ENCODE data around the gene LLGL1. TPM values are rescaled to one million over a fixed set of nuclear protein-coding genes. Genes with fewer than 3 reads are reported as not detected.

Gene LLGL1
- total RNA-seq, 1 donor from 2014 or later = 84.6 TPM

- H3K9me3 Mint-ChIP-seq (ENCODE audit: unreplicated experiment) = peaks cover 4% of the 10 kb centered on the region
- H3K27me3 Mint-ChIP-seq (ENCODE audit: unreplicated experiment) = no peaks in the 10 kb centered on the region
- no peak for TF ChIP-seq CTCF (IDR thresholded peaks at IDR 0.05; ENCODE audit: partially characterized antibody, unreplicated experiment)
- H3K27ac Mint-ChIP-seq (ENCODE audit: unreplicated experiment) = no peak overlapping the region
- no peaks in the 10 kb centered on the region for H3K36me3 Mint-ChIP-seq (ENCODE audit: unreplicated experiment)
- H3K4me3 Mint-ChIP-seq (ENCODE audit: unreplicated experiment) = no peak overlapping the region
- DNase-seq = no peak
- no peaks in the 10 kb centered on the region for H3K4me1 Mint-ChIP-seq (ENCODE audit: low read depth, unreplicated experiment)
Observed at GRCh38 chr17:18285296-18285695, 59.9 kb downstream of the LLGL1 start.

- no peak for TF ChIP-seq CTCF (IDR thresholded peaks at IDR 0.05; ENCODE audit: partially characterized antibody, unreplicated experiment)
- Mint-ChIP-seq H3K4me1 (ENCODE audit: low read depth, unreplicated experiment) (no peaks in the 10 kb centered on the region), H3K4me3 (ENCODE audit: unreplicated experiment) (no peak overlapping the region), H3K36me3 (ENCODE audit: unreplicated experiment) (no peaks in the 10 kb centered on the region), H3K27ac (ENCODE audit: unreplicated experiment) (peak overlapping the region; percentile 22), H3K9me3 (ENCODE audit: unreplicated experiment) (peaks cover 6% of the 10 kb centered on the region), H3K27me3 (ENCODE audit: unreplicated experiment) (peaks cover 5% of the 10 kb centered on the region)
- DNase-seq = no peak
Observed at GRCh38 chr17:18291718-18292540, 66.5 kb downstream of the LLGL1 start.

Other genes starting within 250 kb of the LLGL1 start
- 34.7 TPM for gene ATPAF2, start 186.5 kb upstream of the LLGL1 start, total RNA-seq (ENCODE audit: unreplicated experiment)
- 8.2 TPM for gene GID4, start 186.2 kb upstream of the LLGL1 start, total RNA-seq (ENCODE audit: unreplicated experiment)
- 37.1 TPM for gene DRG2, start 137.7 kb upstream of the LLGL1 start, total RNA-seq (ENCODE audit: unreplicated experiment)
- gene MYO15A, start 116.9 kb upstream of the LLGL1 start, total RNA-seq (ENCODE audit: unreplicated experiment) = 4.0 TPM
- gene ALKBH5, start 41.8 kb upstream of the LLGL1 start, total RNA-seq (ENCODE audit: unreplicated experiment) = 62.7 TPM
- 203 TPM for gene FLII, start 33.1 kb downstream of the LLGL1 start, total RNA-seq (ENCODE audit: unreplicated experiment)
- 7.4 TPM for gene MIEF2, start 35.0 kb downstream of the LLGL1 start, total RNA-seq (ENCODE audit: unreplicated experiment)
- gene TOP3A, start 89.4 kb downstream of the LLGL1 start, total RNA-seq (ENCODE audit: unreplicated experiment) = 58.6 TPM
- 14.0 TPM for gene SMCR8, start 89.7 kb downstream of the LLGL1 start, total RNA-seq (ENCODE audit: unreplicated experiment)
- gene SHMT1, start 137.9 kb downstream of the LLGL1 start, total RNA-seq (ENCODE audit: unreplicated experiment) = 7.9 TPM
- not detected for gene EVPLL, start 152.1 kb downstream of the LLGL1 start, total RNA-seq (ENCODE audit: unreplicated experiment)